Loucy (cell line): ENCODE results near the gene ATP5MK.

Experiments
- H2AFZ ChIP-seq: fragments of 200-600 bp; sonication (generic); 2 replicates; pipeline ENCODE4 v1.6.0; 2016; ENCODE audit warnings: antibody characterized with exemption, mild to moderate bottlenecking, low read length, moderate library complexity
- H3F3A ChIP-seq: fragments of 200-600 bp; 2 replicates; pipeline ENCODE4 v1.6.0; 2016; ENCODE audit warnings: antibody characterized with exemption, low read depth, mild to moderate bottlenecking
- H3K27me3 ChIP-seq: fragments of 200-600 bp; sonication (generic); 2 replicates; pipeline ENCODE4 v1.6.1; 2014; ENCODE audit warnings: low read length, mild to moderate bottlenecking; ENCODE audit not compliant: insufficient read depth, poor library complexity, severe bottlenecking
- H3K36me3 ChIP-seq: fragments of 200-600 bp; sonication (generic); 2 replicates; pipeline ENCODE4 v1.6.1; 2016; ENCODE audit warnings: low read length; ENCODE audit not compliant: insufficient read depth
- H3K4me1 ChIP-seq: fragments of 200-600 bp; sonication (generic); 2 replicates; pipeline ENCODE4 v1.5.1; 2014; ENCODE audit warnings: low read length, mild to moderate bottlenecking; ENCODE audit not compliant: insufficient read depth, poor library complexity, severe bottlenecking
- H3K4me2 ChIP-seq: fragments of 200-600 bp; sonication (generic); 2 replicates; pipeline ENCODE4 v1.6.0; 2014; ENCODE audit warnings: antibody characterized with exemption, low read length, low read depth, mild to moderate bottlenecking; ENCODE audit not compliant: poor library complexity, severe bottlenecking
- H3K4me3 ChIP-seq: fragments of 200-600 bp; sonication (generic); 2 replicates; pipeline ENCODE4 v1.5.1; 2014; ENCODE audit warnings: low read length, mild to moderate bottlenecking, mixed read lengths; ENCODE audit not compliant: poor library complexity, severe bottlenecking
- H3K79me2 ChIP-seq: fragments of 200-600 bp; sonication (generic); 2 replicates; pipeline ENCODE4 v1.6.1; 2014; ENCODE audit warnings: low read length; ENCODE audit not compliant: insufficient read depth
- H3K9ac ChIP-seq: fragments of 200-600 bp; sonication (generic); 2 replicates; pipeline ENCODE4 v1.6.0; 2014; ENCODE audit warnings: mild to moderate bottlenecking, low read depth, low read length, moderate library complexity; ENCODE audit not compliant: poor library complexity, severe bottlenecking
- H3K9me2 ChIP-seq: fragments of 200-600 bp; sonication (generic); replicated peaks from 2 replicates; pipeline ENCODE4 v1.6.1; 2016; ENCODE audit warnings: low read depth, low read length, mixed read lengths
- H3K9me3 ChIP-seq: fragments of 200-600 bp; sonication (generic); 2 replicates; pipeline ENCODE4 v1.6.1; 2014; ENCODE audit warnings: mild to moderate bottlenecking, antibody characterized with exemption, low read length, low read depth; ENCODE audit not compliant: insufficient read depth
- H4K20me1 ChIP-seq: fragments of 200-600 bp; sonication (generic); 2 replicates; pipeline ENCODE4 v1.6.0; 2014; ENCODE audit warnings: antibody characterized with exemption, low read length, mild to moderate bottlenecking; ENCODE audit not compliant: insufficient read depth, poor library complexity, severe bottlenecking
- EZH2phosphoT487 ChIP-seq: fragments of 200-600 bp; IDR thresholded peaks from 2 replicates; pipeline ENCODE4 v1.6.1; 2018; ENCODE audit warnings: antibody characterized with exemption, mild to moderate bottlenecking, moderate library complexity, borderline replicate concordance
- TF ChIP-seq, protein P1 (sequence below): fragments of 200-600 bp; sonication (generic); conservative IDR thresholded peaks from 2 replicates; pipeline ENCODE4 v1.5.1; 2014; ENCODE audit warnings: mild to moderate bottlenecking, antibody characterized with exemption, low read length

ATP5MK gene

GRCh38 chr10:103350517-103351260 lies 45.6 kb downstream of the ATP5MK start, which contains the start of gene PCGF6:
PCGF6 (minus strand) TSS chr10:103351140; CDS start chr10:103351066, 74 bp downstream.
- peaks cover 38% of the 10 kb centered on the region for H3K79me2 ChIP-seq

GRCh38 chr10:103350175-103350516 lies 46.1 kb downstream of the ATP5MK start:
- H4K20me1 ChIP-seq, result peaks cover 13% of the 10 kb centered on the region
- no peaks in the 10 kb centered on the region for H3K27me3 ChIP-seq
- peak overlapping the region; percentile 77 for H3K4me3 ChIP-seq
- TF ChIP-seq, protein P1, sequence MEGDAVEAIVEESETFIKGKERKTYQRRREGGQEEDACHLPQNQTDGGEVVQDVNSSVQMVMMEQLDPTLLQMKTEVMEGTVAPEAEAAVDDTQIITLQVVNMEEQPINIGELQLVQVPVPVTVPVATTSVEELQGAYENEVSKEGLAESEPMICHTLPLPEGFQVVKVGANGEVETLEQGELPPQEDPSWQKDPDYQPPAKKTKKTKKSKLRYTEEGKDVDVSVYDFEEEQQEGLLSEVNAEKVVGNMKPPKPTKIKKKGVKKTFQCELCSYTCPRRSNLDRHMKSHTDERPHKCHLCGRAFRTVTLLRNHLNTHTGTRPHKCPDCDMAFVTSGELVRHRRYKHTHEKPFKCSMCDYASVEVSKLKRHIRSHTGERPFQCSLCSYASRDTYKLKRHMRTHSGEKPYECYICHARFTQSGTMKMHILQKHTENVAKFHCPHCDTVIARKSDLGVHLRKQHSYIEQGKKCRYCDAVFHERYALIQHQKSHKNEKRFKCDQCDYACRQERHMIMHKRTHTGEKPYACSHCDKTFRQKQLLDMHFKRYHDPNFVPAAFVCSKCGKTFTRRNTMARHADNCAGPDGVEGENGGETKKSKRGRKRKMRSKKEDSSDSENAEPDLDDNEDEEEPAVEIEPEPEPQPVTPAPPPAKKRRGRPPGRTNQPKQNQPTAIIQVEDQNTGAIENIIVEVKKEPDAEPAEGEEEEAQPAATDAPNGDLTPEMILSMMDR, result no peak
- no peak for TF ChIP-seq EZH2phosphoT487
- peaks cover 11% of the 10 kb centered on the region; the same call in 1 of the 2 replicates for H3K36me3 ChIP-seq
- H3K9me2 ChIP-seq, result no peaks in the 10 kb centered on the region
- peak overlapping the region; percentile 89 for H3K4me2 ChIP-seq
- H3F3A ChIP-seq, result no peaks in the 10 kb centered on the region
- peak overlapping the region; percentile 81 for H3K9ac ChIP-seq
- peaks cover 42% of the 10 kb centered on the region for H3K79me2 ChIP-seq
- H3K4me1 ChIP-seq, result peaks cover 27% of the 10 kb centered on the region
- H3K9me3 ChIP-seq, result no peaks in the 10 kb centered on the region
- H2AFZ ChIP-seq, result peak overlapping the region; percentile 99

More at GRCh38 chr10:103350517-103351260, 45.6 kb downstream of the ATP5MK start, which contains the start of gene PCGF6:
- Histone ChIP-seq H3K4me1 (peaks cover 27% of the 10 kb centered on the region), H3K4me3 (peak within 1 kb of the TSS; percentile 77), H3K9me3 (no peaks in the 10 kb centered on the region), H3K36me3 (peaks cover 11% of the 10 kb centered on the region; the same call in 1 of the 2 replicates), H2AFZ (peak within 1 kb of the TSS; percentile 99), H3K4me2 (peak within 1 kb of the TSS; percentile 89), H3K27me3 (no peaks in the 10 kb centered on the region), H3K9ac (peak within 1 kb of the TSS; percentile 81), H3F3A (no peaks in the 10 kb centered on the region), H3K9me2 (no peaks in the 10 kb centered on the region), H4K20me1 (peaks cover 13% of the 10 kb centered on the region)
- TF ChIP-seq, protein P1, result no peak
- no peak for TF ChIP-seq EZH2phosphoT487
